Mesothelial cell of epicardium (in vitro differentiated cells): Measurements from ENCODE around the gene VPREB1. TPM values are rescaled to one million over a fixed set of nuclear protein-coding genes. Genes with fewer than 3 reads are reported as not detected.

Experiments
- DNase-seq, 2 experiments: peaks; one replicate each; pipeline ENCODE4 v3.0.0; 2021; ENCODE audit warnings: low spot score in 2 of 2; ENCODE audit not compliant: unreplicated experiment in 2 of 2
- H3K27ac Mint-ChIP-seq: 2 replicates; pipeline ENCODE4 v1.8.0; 2021; ENCODE audit warnings: mixed read lengths
- H3K27me3 Mint-ChIP-seq: 2 replicates; pipeline ENCODE4 v1.8.0; 2021; ENCODE audit warnings: low read depth, mixed read lengths
- H3K36me3 Mint-ChIP-seq: 2 replicates; pipeline ENCODE4 v1.8.0; 2021; ENCODE audit warnings: mixed read lengths
- H3K4me1 Mint-ChIP-seq: 2 replicates; pipeline ENCODE4 v1.8.0; 2021; ENCODE audit warnings: mixed read lengths
- H3K4me3 Mint-ChIP-seq: 2 replicates; pipeline ENCODE4 v1.8.0; 2021; ENCODE audit warnings: mild to moderate bottlenecking, moderate library complexity, mixed read lengths
- H3K9me3 Mint-ChIP-seq: 2 replicates; pipeline ENCODE4 v1.8.0; 2021; ENCODE audit warnings: mixed read lengths
- total RNA-seq: library from RNA; stranded (reverse); gene quantifications from 3 replicates; pipeline ENCODE4 v1.2.1, GENCODE V29; 2021
- TF ChIP-seq, protein P1 (sequence below): fragments of 200-600 bp; sonication (generic); IDR thresholded peaks from one replicate; pipeline ENCODE4 v1.5.0; 2021; ENCODE audit warnings: antibody characterized with exemption; ENCODE audit not compliant: unreplicated experiment

The VPREB1 gene
- total RNA-seq, 1 donor from 2014 or later: not detected

DNA sequence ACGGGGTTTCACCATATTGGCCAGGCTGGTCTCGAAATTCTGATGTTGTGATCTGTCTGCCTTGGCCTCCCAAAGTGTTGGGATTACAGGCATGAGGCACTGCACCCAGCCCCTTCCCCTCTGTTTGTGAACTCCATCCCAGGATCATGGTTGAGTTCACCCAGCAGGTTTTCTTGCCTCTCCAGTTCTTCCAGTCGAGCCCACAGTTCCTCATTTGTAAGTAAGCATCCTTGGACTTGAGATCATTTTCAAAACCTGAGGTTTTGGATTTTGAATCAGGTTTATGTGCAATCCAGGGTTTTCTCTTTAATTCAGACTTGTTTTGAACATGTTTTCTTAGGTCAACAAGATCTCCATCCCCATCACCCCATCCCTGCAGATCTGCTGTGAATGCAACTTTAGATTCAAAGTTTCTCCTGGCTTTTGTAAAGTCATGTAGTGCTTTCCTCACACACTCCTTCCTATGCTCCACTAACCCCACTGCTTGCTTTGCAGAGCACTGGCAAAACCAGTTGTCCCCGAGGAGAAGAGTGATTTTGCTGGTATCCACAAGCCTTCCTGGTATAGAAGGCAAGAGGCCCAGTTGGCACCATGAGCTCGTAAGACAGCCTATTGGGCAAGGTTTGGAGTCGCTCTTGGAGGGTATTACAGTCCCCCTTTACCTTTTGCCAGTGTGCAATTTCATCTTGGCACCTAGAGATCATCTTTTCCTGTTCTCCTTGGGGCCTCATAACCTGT is 14.7 kb upstream of the VPREB1 start:
- H3K4me3 Mint-ChIP-seq: no peak overlapping the region
- H3K27ac Mint-ChIP-seq: no peak overlapping the region
- no peaks in the 10 kb centered on the region for H3K4me1 Mint-ChIP-seq
- TF ChIP-seq, protein P1, sequence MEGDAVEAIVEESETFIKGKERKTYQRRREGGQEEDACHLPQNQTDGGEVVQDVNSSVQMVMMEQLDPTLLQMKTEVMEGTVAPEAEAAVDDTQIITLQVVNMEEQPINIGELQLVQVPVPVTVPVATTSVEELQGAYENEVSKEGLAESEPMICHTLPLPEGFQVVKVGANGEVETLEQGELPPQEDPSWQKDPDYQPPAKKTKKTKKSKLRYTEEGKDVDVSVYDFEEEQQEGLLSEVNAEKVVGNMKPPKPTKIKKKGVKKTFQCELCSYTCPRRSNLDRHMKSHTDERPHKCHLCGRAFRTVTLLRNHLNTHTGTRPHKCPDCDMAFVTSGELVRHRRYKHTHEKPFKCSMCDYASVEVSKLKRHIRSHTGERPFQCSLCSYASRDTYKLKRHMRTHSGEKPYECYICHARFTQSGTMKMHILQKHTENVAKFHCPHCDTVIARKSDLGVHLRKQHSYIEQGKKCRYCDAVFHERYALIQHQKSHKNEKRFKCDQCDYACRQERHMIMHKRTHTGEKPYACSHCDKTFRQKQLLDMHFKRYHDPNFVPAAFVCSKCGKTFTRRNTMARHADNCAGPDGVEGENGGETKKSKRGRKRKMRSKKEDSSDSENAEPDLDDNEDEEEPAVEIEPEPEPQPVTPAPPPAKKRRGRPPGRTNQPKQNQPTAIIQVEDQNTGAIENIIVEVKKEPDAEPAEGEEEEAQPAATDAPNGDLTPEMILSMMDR: no peak
- H3K9me3 Mint-ChIP-seq: no peaks in the 10 kb centered on the region
- no peak for DNase-seq
- no peaks in the 10 kb centered on the region for H3K36me3 Mint-ChIP-seq
- H3K27me3 Mint-ChIP-seq: peaks cover 78% of the 10 kb centered on the region

DNA sequence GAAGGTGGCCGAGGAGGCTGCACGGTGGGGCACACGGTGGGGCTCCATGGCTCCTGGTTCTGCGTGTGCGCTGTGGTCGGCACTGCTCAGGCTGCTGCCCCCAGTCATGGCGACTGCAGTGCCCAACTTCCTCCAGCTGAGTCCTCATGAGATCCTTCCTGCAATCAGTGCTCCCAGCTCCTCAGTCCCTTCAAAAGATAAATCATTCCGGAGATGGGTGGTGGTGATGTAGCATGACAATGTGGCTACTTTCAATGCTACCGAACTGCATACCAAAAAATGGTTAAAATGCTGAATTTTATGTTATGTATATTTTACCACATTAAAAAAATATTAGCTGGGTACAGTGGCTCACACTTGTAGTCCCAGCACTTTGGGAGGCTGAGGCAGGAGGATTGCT is 14.1 kb upstream of the VPREB1 start:
- no peaks in the 10 kb centered on the region for H3K36me3 Mint-ChIP-seq
- H3K27me3 Mint-ChIP-seq: peaks cover 79% of the 10 kb centered on the region
- H3K4me1 Mint-ChIP-seq: no peaks in the 10 kb centered on the region
- H3K27ac Mint-ChIP-seq: no peak overlapping the region
- no peaks in the 10 kb centered on the region for H3K9me3 Mint-ChIP-seq
- TF ChIP-seq, protein P1: no peak
- H3K4me3 Mint-ChIP-seq: no peak overlapping the region
- no peak for DNase-seq

DNA sequence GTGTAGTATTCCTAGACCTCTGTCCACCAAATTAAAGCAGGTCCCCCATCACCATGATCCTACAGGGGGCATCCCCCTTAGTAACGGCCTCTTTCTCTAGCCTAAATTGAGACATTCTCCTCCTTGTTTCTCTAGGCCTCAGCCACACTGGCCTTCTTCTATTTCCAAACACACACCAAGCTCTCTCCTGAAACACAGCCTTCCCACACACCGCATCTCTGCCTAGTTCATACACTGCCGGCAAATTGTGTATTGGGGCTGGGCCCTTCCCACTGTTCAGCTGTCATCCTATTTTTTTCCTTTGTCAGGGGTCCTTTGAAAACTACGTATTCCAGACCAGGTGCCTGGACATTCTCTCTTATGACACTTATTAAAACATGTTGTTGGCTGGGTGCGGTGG is 11.5 kb upstream of the VPREB1 start:
- no peaks in the 10 kb centered on the region for H3K36me3 Mint-ChIP-seq
- no peaks in the 10 kb centered on the region for H3K9me3 Mint-ChIP-seq
- TF ChIP-seq, protein P1: no peak
- no peak overlapping the region for H3K27ac Mint-ChIP-seq
- H3K4me3 Mint-ChIP-seq: no peak overlapping the region
- DNase-seq: no peak
- no peaks in the 10 kb centered on the region for H3K4me1 Mint-ChIP-seq
- peaks cover 80% of the 10 kb centered on the region for H3K27me3 Mint-ChIP-seq

DNA sequence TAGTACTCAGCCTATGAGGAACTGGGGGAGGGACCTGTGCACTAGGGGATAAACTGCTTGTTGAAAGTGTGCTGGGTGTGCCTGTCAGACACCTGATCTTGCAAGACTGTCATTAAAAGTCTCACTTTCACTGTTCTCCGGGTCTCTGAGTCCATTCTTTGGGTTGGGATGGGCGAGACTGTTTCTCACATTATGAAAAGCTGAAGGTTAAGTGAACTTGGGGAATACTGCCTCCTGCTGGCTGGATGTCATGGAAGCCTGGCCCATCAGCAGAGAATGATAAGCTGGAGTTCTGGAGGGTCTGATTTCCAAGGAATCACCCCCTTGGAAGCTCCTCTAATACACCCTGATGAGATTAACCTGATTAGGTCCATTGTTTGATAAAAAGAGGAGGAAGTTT is 9.0 kb upstream of the VPREB1 start:
- no peak for DNase-seq
- no peaks in the 10 kb centered on the region for H3K9me3 Mint-ChIP-seq
- H3K4me1 Mint-ChIP-seq: no peaks in the 10 kb centered on the region
- H3K27me3 Mint-ChIP-seq: peaks cover 78% of the 10 kb centered on the region
- H3K4me3 Mint-ChIP-seq: no peak overlapping the region
- no peak overlapping the region for H3K27ac Mint-ChIP-seq
- H3K36me3 Mint-ChIP-seq: no peaks in the 10 kb centered on the region
- TF ChIP-seq, protein P1: peak; percentile 42

DNA sequence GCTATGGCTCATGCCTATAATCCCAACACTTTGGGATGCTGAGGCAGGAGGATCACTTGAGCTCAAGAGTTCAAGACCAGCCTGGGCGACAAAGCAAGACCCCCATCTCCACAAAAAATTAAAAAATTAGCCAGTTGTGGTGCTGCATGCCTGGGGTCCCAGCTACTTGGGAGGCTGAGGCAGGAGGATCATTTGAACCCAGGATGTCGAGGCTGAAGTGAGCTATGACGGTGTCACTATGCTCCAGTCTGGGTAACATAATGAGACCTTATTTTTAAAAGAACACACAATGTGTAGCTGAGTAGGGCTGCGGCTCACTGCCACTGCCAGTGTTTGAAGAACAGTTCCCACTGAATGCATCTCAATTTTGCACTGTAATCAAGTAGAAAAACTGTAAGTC is 7.1 kb upstream of the VPREB1 start:
- Mint-ChIP-seq H3K36me3 (no peaks in the 10 kb centered on the region), H3K27me3 (peaks cover 88% of the 10 kb centered on the region)
- TF ChIP-seq, protein P1: no peak

More for the DNA sequence above, 7.1 kb upstream of the VPREB1 start:
- Mint-ChIP-seq H3K4me3 (no peak overlapping the region), H3K4me1 (no peaks in the 10 kb centered on the region), H3K9me3 (no peaks in the 10 kb centered on the region), H3K27ac (no peak overlapping the region)
- no peak for DNase-seq
